Astrocyte (in vitro differentiated cells and primary cell): ENCODE measurements around the gene NUBPL.

Source experiments
- CTCF ChIP-seq: IDR thresholded peaks from 2 replicates; pipeline ENCODE4 v1.5.1; 2011; ENCODE audit warnings: low read depth, mild to moderate bottlenecking, inconsistent platforms, low read length, moderate library complexity; ENCODE audit not compliant: insufficient read depth
- EZH2 ChIP-seq: IDR thresholded peaks from 2 replicates; pipeline ENCODE4 v1.6.1; 2012; ENCODE audit warnings: mild to moderate bottlenecking, low read length, inconsistent platforms; ENCODE audit not compliant: insufficient read depth

- TF ChIP-seq CTCF (no peak), EZH2 (no peak)
Observed at GRCh38 chr14:31712244-31713127, 151.3 kb downstream of the NUBPL start.
